IMR-90 (cell line): ENCODE measurements around the gene SERPINA5. TPM values are rescaled to one million over a fixed set of nuclear protein-coding genes. Genes with fewer than 3 reads are reported as not detected.

ENCODE experiments used
- ATAC-seq: fragments of 200-7000 bp; cut with Tn5 transposase; 2 replicates; pipeline ENCODE4 v1.9.1; 2020; ENCODE audit warnings: low read depth, mild to moderate bottlenecking, moderate library complexity
- BruUV-seq: library from RNA; stranded (reverse); fragments of 400-500 nt; replicated peaks from 2 replicates; lab custom pipeline; 2021; lab: Mats Ljungman, UMichigan
- CTCF ChIA-PET: fragments of 300-600 bp; formaldehyde crosslinking; extraction: SDS; loops from one replicate; lab custom pipeline; 2021; ENCODE audit warnings: antibody characterized with exemption; lab: Yijun Ruan, JAX
- POLR2A ChIA-PET: fragments of 300-600 bp; sonication (Branson Sonifier 250); formaldehyde crosslinking; loops from one replicate; lab custom pipeline; 2022; ENCODE audit warnings: antibody characterized with exemption; ENCODE audit not compliant: unreplicated experiment; lab: Charles Lee
- DNase-seq: peaks from one replicate; pipeline ENCODE4 v3.0.0; 2013
- H2AFZ ChIP-seq: replicated peaks from 2 replicates; pipeline ENCODE3; 2013; ENCODE audit warnings: low read length, mild to moderate bottlenecking; ENCODE audit not compliant: poor library complexity
- H2AK5ac ChIP-seq: 2 replicates; pipeline ENCODE4 v1.6.1; 2013; ENCODE audit warnings: low read depth, low read length, inconsistent platforms
- H2AK9ac ChIP-seq: replicated peaks from 2 replicates; pipeline ENCODE3; 2013; ENCODE audit warnings: mild to moderate bottlenecking, low read depth, low read length, moderate library complexity; ENCODE audit not compliant: poor library complexity
- H2BK120ac ChIP-seq: 2 replicates; pipeline ENCODE4 v1.6.1; 2013; ENCODE audit warnings: low read depth, low read length, inconsistent platforms
- H2BK15ac ChIP-seq: 3 replicates; pipeline ENCODE4 v1.6.1; 2013; ENCODE audit warnings: low read depth, low read length, inconsistent platforms
- H2BK20ac ChIP-seq: 2 replicates; pipeline ENCODE4 v1.6.1; 2013; ENCODE audit warnings: low read depth, mild to moderate bottlenecking, inconsistent platforms, low read length, moderate library complexity
- H2BK5ac ChIP-seq: 2 replicates; pipeline ENCODE4 v1.6.1; 2013; ENCODE audit warnings: mild to moderate bottlenecking, low read depth, low read length, inconsistent platforms; ENCODE audit not compliant: poor library complexity, severe bottlenecking
- H3K14ac ChIP-seq: replicated peaks from 2 replicates; pipeline ENCODE4 v1.6.1; 2013; ENCODE audit warnings: low read depth, low read length, inconsistent platforms
- H3K18ac ChIP-seq: 2 replicates; pipeline ENCODE4 v1.6.1; 2013; ENCODE audit warnings: low read depth, low read length, control low read depth
- H3K23ac ChIP-seq: 2 replicates; pipeline ENCODE4 v1.6.1; 2013; ENCODE audit warnings: low read depth, low read length, inconsistent platforms
- H3K27ac ChIP-seq: 2 replicates; pipeline ENCODE4 v1.5.1; 2013; ENCODE audit warnings: mild to moderate bottlenecking, control low read depth, low read length; ENCODE audit not compliant: insufficient read depth
- H3K27me3 ChIP-seq: 2 replicates; pipeline ENCODE4 v1.6.1; 2013; ENCODE audit warnings: low read length; ENCODE audit not compliant: control insufficient read depth, insufficient read depth
- H3K36me3 ChIP-seq: 2 replicates; pipeline ENCODE4 v1.6.1; 2013; ENCODE audit warnings: low read length, mixed read lengths; ENCODE audit not compliant: control insufficient read depth, insufficient read depth
- H3K4ac ChIP-seq: 2 replicates; pipeline ENCODE4 v1.6.1; 2013; ENCODE audit warnings: low read depth, low read length, inconsistent platforms
- H3K4me1 ChIP-seq: 2 replicates; pipeline ENCODE4 v1.6.1; 2013; ENCODE audit warnings: low read length, mixed read lengths; ENCODE audit not compliant: control insufficient read depth, insufficient read depth
- H3K4me2 ChIP-seq: 2 replicates; pipeline ENCODE4 v1.6.1; 2013; ENCODE audit warnings: low read depth, mild to moderate bottlenecking, control low read depth, low read length, moderate library complexity
- H3K4me3 ChIP-seq: 2 replicates; pipeline ENCODE4 v1.5.1; 2013; ENCODE audit warnings: low read depth, mild to moderate bottlenecking, control low read depth, low read length, moderate library complexity; ENCODE audit not compliant: insufficient read depth
- H3K56ac ChIP-seq: 2 replicates; pipeline ENCODE4 v1.6.1; 2013; ENCODE audit warnings: low read length, inconsistent platforms; ENCODE audit not compliant: insufficient read depth; ENCODE audit errors: extremely low read depth
- H3K79me1 ChIP-seq, 2 experiments: 2 replicates each; pipeline ENCODE4 v1.6.1; 2013; ENCODE audit warnings: low read length in 2 of 2, inconsistent platforms in 1 of 2, low read depth in 1 of 2
- H3K9ac ChIP-seq: 2 replicates; pipeline ENCODE4 v1.6.1; 2013; ENCODE audit warnings: low read depth, low read length, control low read depth
- H3K9me1 ChIP-seq: 2 replicates; pipeline ENCODE4 v1.6.1; 2013; ENCODE audit warnings: low read length, inconsistent platforms; ENCODE audit not compliant: insufficient read depth
- H3K9me3 ChIP-seq: 2 replicates; pipeline ENCODE4 v1.6.1; 2013; ENCODE audit warnings: low read length; ENCODE audit not compliant: control insufficient read depth, insufficient read depth
- H4K20me1 ChIP-seq: 2 replicates; pipeline ENCODE4 v1.6.1; 2013; ENCODE audit warnings: low read length, inconsistent platforms; ENCODE audit not compliant: insufficient read depth
- H4K5ac ChIP-seq: 2 replicates; pipeline ENCODE4 v1.6.1; 2013; ENCODE audit warnings: mild to moderate bottlenecking, low read depth, low read length, control low read depth
- H4K8ac ChIP-seq, 2 experiments: 2 replicates each; pipeline ENCODE4 v1.6.1; 2013; ENCODE audit warnings: low read depth in 2 of 2, low read length in 2 of 2, control low read depth in 1 of 2, inconsistent platforms in 1 of 2
- H4K91ac ChIP-seq: 2 replicates; pipeline ENCODE4 v1.6.1; 2013; ENCODE audit warnings: low read depth, low read length, inconsistent platforms; ENCODE audit not compliant: insufficient read depth
- BHLHE40 ChIP-seq: fragments of 150-350 bp; IDR thresholded peaks from 2 replicates; pipeline ENCODE4 v1.6.1; 2016; ENCODE audit warnings: mild to moderate bottlenecking, low read depth, low read length
- CEBPB ChIP-seq: IDR thresholded peaks from 2 replicates; pipeline ENCODE4 v1.6.1; 2012; ENCODE audit warnings: low read depth, low read length, improper control_type of control experiment
- CHD1 ChIP-seq: IDR thresholded peaks from 2 replicates; pipeline ENCODE4 v1.6.1; 2012; ENCODE audit warnings: low read depth, low read length, improper control_type of control experiment
- ELK1 ChIP-seq: fragments of 150-350 bp; IDR thresholded peaks from 2 replicates; pipeline ENCODE4 v1.6.1; 2016; ENCODE audit warnings: low read depth, mild to moderate bottlenecking, low read length, moderate library complexity, borderline replicate concordance
- MAFK ChIP-seq: IDR thresholded peaks from 2 replicates; pipeline ENCODE4 v1.6.1; 2012; ENCODE audit warnings: low read depth, low read length, improper control_type of control experiment
- MAZ ChIP-seq: IDR thresholded peaks from 2 replicates; pipeline ENCODE4 v1.6.1; 2012; ENCODE audit warnings: low read depth, mild to moderate bottlenecking, low read length, improper control_type of control experiment, moderate library complexity, borderline replicate concordance
- MXI1 ChIP-seq: IDR thresholded peaks from 2 replicates; pipeline ENCODE4 v1.6.1; 2012; ENCODE audit warnings: low read depth, mild to moderate bottlenecking, low read length, moderate library complexity, borderline replicate concordance
- NFE2L2 ChIP-seq: fragments of 150-350 bp; IDR thresholded peaks from 2 replicates; pipeline ENCODE4 v1.6.1; 2016; ENCODE audit warnings: low read depth, mild to moderate bottlenecking, low read length
- POLR2A ChIP-seq: IDR thresholded peaks from 2 replicates; pipeline ENCODE4 v1.6.1; 2012; ENCODE audit warnings: mild to moderate bottlenecking, low read depth, low read length
- RCOR1 ChIP-seq: IDR thresholded peaks from 2 replicates; pipeline ENCODE4 v1.6.1; 2012; ENCODE audit warnings: mild to moderate bottlenecking, low read length, improper control_type of control experiment; ENCODE audit not compliant: insufficient replicate concordance
- RFX5 ChIP-seq: IDR thresholded peaks from 2 replicates; pipeline ENCODE4 v1.8.0; 2012; ENCODE audit warnings: low read depth, mild to moderate bottlenecking, low read length, moderate library complexity
- SMC3 ChIP-seq: fragments of 150-350 bp; IDR thresholded peaks from 2 replicates; pipeline ENCODE4 v1.6.1; 2016; ENCODE audit warnings: low read depth, mild to moderate bottlenecking, antibody characterized with exemption, low read length, moderate library complexity
- WGBS, 2 experiments: methylation state at CpG; one replicate each; pipeline versions ENCODE4 v1.1.5 to v1.1.7; 2013; ENCODE audit warnings: missing lambda C conversion rate in 2 of 2; ENCODE audit not compliant: insufficient read length in 1 of 2; ENCODE audit errors: extremely low coverage in 2 of 2; 5-methylcytosine and 5-hydroxymethylcytosine counted together
- dilution Hi-C: fragments of 300-500 bp; cut with HindIII; formaldehyde crosslinking; loops from one replicate; pipeline ENCODE4 v1.14.3; 2018; ENCODE audit warnings: low sequenced_read_pairs; ENCODE audit not compliant: unreplicated experiment
- in situ Hi-C: fragments of 300-500 bp; cut with MboI; formaldehyde crosslinking; loops from 3 replicates; pipeline ENCODE4 v1.14.3; 2019; ENCODE audit warnings: low sequenced_read_pairs, inconsistent platforms, mixed read lengths
- intact Hi-C: fragments of 100-400 bp; cut with micrococcal nuclease; formaldehyde crosslinking; loops from 2 replicates; pipeline ENCODE4 v1.10.0; 2022
- polyA plus RNA-seq, 3 experiments: library from polyadenylated mRNA; depleted of rRNA; stranded (reverse); fragments of >200 nt; gene quantifications; 2 replicates each; pipeline ENCODE4 v1.2.3, GENCODE V29; 2012; ENCODE audit warnings: low replicate concordance in 1 of 3
- total RNA-seq: library from RNA; depleted of rRNA; stranded (reverse); fragments of >200 nt; gene quantifications from 2 replicates; pipeline ENCODE4 v1.2.3, GENCODE V29; 2012
- TF ChIP-seq, protein P1 (sequence below): fragments of 150-350 bp; IDR thresholded peaks from 2 replicates; pipeline ENCODE4 v1.6.1; 2017; ENCODE audit warnings: mild to moderate bottlenecking, antibody characterized with exemption, low read length, low read depth
- TF ChIP-seq, protein P2 (sequence below): conservative IDR thresholded peaks from 2 replicates; pipeline ENCODE4 v1.5.1; 2012; ENCODE audit warnings: mild to moderate bottlenecking, low read depth, low read length, improper control_type of control experiment

Gene SERPINA5
- total and polyA plus RNA-seq, 2 of the 4 experiments (the other 2 are of a cell fraction), result not detected

DNA sequence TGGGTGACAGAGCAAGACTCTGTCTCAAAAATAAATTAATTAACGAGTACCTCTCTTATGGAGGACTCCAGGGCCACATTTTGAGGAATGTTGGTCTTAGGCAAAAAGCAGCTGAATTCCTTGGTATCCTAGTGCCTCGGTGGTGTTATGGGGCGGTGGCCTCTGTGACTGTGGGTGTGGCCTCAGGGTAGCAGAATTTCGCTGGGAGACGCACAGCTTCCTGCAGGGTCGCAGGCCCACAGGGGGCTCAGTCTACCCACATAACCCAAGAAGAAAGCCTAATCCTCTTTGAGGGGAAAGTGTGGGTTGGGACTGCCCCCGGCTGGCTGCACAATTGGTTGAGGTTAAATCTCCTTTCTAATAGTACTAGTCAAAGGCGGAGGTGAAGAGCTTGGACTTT, 31.2 kb upstream of the SERPINA5 start:
- CTCF ChIA-PET, result no interaction called here
- Histone ChIP-seq H3K4me3 (no peak overlapping the region), H3K9me3 (0 out of 2 replicates have a peak, but pooled peaks cover 4% of the 10 kb centered on the region), H4K5ac (no peak overlapping the region), H4K91ac (no peak overlapping the region), H2AK9ac (no peak overlapping the region), H3K36me3 (no peaks in the 10 kb centered on the region), H4K8ac (no peak overlapping the region), H3K9ac (no peak overlapping the region), H3K23ac (no peak overlapping the region), H2BK20ac (no peak overlapping the region), H3K79me1 (no peaks in the 10 kb centered on the region), H4K20me1 (no peaks in the 10 kb centered on the region), H3K4ac (no peak overlapping the region), H3K27ac (no peak overlapping the region), H2AK5ac (no peak overlapping the region), H3K9me1 (no peaks in the 10 kb centered on the region), H2BK120ac (no peak overlapping the region), H2BK15ac (no peak overlapping the region), H3K4me1 (no peaks in the 10 kb centered on the region), H3K27me3 (no peaks in the 10 kb centered on the region; the same call in 1 of the 2 replicates), H3K18ac (no peak overlapping the region), H3K56ac (no peak overlapping the region), H2BK5ac (no peak overlapping the region), H3K4me2 (no peak overlapping the region), H2AFZ (no peak overlapping the region), H3K14ac (no peak overlapping the region)
- no peak for ATAC-seq
- no TSS peak for BruUV-seq
- no peak for DNase-seq
- TF ChIP-seq, protein P1, sequence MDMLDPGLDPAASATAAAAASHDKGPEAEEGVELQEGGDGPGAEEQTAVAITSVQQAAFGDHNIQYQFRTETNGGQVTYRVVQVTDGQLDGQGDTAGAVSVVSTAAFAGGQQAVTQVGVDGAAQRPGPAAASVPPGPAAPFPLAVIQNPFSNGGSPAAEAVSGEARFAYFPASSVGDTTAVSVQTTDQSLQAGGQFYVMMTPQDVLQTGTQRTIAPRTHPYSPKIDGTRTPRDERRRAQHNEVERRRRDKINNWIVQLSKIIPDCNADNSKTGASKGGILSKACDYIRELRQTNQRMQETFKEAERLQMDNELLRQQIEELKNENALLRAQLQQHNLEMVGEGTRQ, result no peak
- TF ChIP-seq RFX5, result no peak
- TF ChIP-seq, protein P2, sequence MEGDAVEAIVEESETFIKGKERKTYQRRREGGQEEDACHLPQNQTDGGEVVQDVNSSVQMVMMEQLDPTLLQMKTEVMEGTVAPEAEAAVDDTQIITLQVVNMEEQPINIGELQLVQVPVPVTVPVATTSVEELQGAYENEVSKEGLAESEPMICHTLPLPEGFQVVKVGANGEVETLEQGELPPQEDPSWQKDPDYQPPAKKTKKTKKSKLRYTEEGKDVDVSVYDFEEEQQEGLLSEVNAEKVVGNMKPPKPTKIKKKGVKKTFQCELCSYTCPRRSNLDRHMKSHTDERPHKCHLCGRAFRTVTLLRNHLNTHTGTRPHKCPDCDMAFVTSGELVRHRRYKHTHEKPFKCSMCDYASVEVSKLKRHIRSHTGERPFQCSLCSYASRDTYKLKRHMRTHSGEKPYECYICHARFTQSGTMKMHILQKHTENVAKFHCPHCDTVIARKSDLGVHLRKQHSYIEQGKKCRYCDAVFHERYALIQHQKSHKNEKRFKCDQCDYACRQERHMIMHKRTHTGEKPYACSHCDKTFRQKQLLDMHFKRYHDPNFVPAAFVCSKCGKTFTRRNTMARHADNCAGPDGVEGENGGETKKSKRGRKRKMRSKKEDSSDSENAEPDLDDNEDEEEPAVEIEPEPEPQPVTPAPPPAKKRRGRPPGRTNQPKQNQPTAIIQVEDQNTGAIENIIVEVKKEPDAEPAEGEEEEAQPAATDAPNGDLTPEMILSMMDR, result no peak
- TF ChIP-seq RCOR1, result no peak
- TF ChIP-seq POLR2A, result no peak
- TF ChIP-seq NFE2L2, result no peak
- TF ChIP-seq MAFK, result no peak
- TF ChIP-seq MXI1, result no peak
- TF ChIP-seq BHLHE40, result no peak
- TF ChIP-seq SMC3, result no peak
- no peak for TF ChIP-seq MAZ
- no peak for TF ChIP-seq CHD1
- TF ChIP-seq ELK1, result no peak
- no peak for TF ChIP-seq CEBPB
- POLR2A ChIA-PET, result no interaction called here
- in situ Hi-C loops (no loop called here), dilution Hi-C loops (no loop called here), intact Hi-C loops (loop anchor here (5.0 kb wide), 1 partner anchor 118 kb away; no protein-coding TSS in a partner anchor)
- WGBS, 2 experiments, result no CpG with 5 or more reads among the region's 8 CpGs
